HFF-Myc (cell line): Measurements from ENCODE around the gene GNG7.
"Not testable (repeated sequence)": the region's sequence is repeated elsewhere in the genome, so short reads cannot be mapped to it uniquely, and the experiment has no call there.

Experiments
- DNase-seq: peaks from one replicate; pipeline ENCODE4 v3.0.0-alpha.2; 2011; ENCODE audit warnings: low read depth; ENCODE audit errors: extremely low read depth
- H3K4me3 ChIP-seq: replicated peaks from 2 replicates; pipeline ENCODE4 v1.5.1; 2011; ENCODE audit warnings: low read depth, mild to moderate bottlenecking, control low read depth, low read length
- TF ChIP-seq, protein P1 (sequence below): IDR thresholded peaks from 2 replicates; pipeline ENCODE4 v1.5.1; 2012; ENCODE audit warnings: mild to moderate bottlenecking, low read depth, low read length, control low read depth; ENCODE audit errors: missing control alignments

GNG7 gene

GRCh38 chr19:2547721-2548120 is 154.8 kb downstream of the GNG7 start:
- no peak for DNase-seq
- H3K4me3 ChIP-seq, result no peak overlapping the region
- TF ChIP-seq, protein P1, sequence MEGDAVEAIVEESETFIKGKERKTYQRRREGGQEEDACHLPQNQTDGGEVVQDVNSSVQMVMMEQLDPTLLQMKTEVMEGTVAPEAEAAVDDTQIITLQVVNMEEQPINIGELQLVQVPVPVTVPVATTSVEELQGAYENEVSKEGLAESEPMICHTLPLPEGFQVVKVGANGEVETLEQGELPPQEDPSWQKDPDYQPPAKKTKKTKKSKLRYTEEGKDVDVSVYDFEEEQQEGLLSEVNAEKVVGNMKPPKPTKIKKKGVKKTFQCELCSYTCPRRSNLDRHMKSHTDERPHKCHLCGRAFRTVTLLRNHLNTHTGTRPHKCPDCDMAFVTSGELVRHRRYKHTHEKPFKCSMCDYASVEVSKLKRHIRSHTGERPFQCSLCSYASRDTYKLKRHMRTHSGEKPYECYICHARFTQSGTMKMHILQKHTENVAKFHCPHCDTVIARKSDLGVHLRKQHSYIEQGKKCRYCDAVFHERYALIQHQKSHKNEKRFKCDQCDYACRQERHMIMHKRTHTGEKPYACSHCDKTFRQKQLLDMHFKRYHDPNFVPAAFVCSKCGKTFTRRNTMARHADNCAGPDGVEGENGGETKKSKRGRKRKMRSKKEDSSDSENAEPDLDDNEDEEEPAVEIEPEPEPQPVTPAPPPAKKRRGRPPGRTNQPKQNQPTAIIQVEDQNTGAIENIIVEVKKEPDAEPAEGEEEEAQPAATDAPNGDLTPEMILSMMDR, result no peak

GRCh38 chr19:2547033-2547680 is 155.3 kb downstream of the GNG7 start:
- no peak for DNase-seq
- TF ChIP-seq, protein P1, result no peak
- H3K4me3 ChIP-seq, result no peak overlapping the region

- H3K4me3 ChIP-seq, result no peak overlapping the region
- TF ChIP-seq, protein P1, result no peak
- no peak for DNase-seq
Measured at GRCh38 chr19:2546128-2547032, 156.1 kb downstream of the GNG7 start.

- not testable (repeated sequence) for H3K4me3 ChIP-seq, DNase-seq
Measured at GRCh38 chr19:2545416-2546127, 156.9 kb downstream of the GNG7 start.

DNA sequence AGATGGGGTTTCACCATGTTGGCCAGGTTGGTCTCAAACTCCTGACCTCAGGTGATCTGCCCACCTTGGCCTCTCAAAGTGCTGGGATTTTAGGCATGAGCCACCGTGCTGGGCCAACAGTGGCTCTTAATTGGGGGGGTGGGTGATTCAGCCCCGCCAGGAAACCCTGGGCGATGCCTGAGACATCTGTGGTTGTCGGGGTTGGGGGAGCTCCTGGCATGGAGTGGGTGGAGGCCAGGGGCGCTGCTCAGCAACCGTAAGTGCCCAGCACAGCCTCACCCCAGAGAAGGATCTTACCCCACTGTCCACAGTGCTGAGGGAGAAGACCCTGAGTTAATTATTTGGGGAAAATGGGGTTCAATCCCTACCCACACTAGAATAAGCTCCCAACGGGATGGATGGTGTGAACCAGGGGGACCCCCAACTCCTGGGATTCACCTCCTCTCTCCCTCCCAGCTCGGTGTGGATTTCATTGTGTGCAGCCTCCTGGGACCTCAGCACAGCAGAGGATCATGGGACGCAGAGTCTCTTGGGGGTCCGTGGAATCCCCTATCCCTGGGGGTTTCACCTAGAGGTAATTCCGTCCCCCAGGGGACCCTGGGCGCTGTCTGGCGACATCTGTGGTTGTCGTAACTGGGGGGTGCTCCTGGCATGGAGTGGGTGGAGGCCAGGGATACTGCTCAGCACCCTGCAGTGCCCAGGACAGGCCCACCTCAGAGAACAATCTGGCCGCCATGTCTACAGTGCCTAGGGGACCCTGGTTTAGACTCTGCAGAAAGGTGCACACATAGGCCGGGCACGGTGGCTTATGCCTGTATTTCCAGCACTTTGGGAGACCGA is 157.7 kb downstream of the GNG7 start:
- TF ChIP-seq, protein P1, result no peak
- no peak overlapping the region for H3K4me3 ChIP-seq
- no peak for DNase-seq

DNA sequence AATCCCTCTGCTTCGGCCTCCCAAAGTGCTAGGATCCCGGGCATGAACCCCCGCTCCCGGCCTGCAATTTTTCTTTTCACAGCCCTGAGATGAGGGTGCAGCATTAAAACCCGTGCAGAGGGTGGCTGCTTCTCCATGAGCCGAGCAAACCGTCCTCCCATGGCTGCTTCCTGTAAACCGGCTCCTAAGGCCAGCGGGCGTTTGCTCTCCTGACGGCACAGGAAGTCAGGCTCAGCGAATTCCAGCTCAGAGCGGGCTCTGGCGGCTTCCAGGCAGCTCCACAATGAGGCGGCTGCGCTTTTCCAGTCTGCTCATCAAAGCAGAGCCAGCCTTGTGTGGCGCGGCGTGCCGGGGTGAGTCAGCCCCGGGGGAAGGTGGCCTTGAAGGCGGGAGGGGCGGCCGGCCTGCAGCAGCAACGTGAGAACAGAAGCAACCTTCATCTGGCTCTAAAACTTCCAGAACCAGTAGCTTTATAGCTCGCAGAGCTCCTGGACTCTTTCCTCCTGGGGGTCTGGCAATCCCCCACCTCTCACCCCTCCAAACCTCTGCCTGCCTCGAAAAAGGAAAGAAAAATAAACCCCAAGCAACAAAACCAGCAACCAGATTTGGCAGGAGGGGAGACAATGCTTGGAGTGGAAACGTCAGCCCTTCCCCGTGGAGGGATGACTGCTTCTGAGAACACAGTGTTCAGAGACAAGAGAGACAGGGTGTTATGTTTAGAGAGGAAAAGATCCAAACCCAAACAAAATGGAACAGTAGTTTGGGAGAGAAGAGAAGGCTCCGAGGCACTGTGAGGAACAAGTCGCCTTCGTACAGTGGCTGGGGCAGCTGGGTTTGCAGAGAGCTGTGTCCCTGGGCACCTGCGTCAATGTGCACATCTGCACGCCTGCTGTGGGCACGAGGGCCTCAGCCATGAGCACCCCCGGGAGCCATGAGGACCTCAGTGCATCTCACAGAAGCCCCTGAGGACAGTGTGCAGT is 158.7 kb downstream of the GNG7 start:
- TF ChIP-seq, protein P1, result peak; percentile 22
- peak; percentile 90 for DNase-seq
- peak overlapping the region; percentile 12; the same call in 1 of the 2 replicates for H3K4me3 ChIP-seq

DNA sequence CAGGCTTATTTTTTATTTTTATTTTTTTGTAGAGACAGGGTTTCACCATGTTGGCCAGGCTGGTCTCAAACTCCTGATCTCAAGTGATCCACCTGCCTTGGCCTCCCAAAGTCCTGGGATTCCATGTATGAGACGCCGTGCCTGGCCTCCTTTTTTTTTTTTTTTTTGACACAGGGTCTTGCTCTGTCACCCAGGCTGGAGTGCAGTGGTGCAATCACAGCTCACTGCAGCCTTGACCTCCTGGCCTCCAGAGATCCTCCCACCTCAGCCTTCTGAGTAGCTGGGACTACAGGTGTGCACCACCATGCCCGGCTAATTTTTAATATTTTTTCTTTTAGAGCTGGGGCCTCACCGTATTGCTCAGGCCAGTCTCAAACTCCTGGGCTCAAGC is 159.4 kb downstream of the GNG7 start:
- not testable (repeated sequence) for DNase-seq
- H3K4me3 ChIP-seq, result peak overlapping the region; percentile 11; the same call in 1 of the 2 replicates
